Stimulated activated CD4-positive, alpha-beta T cell treated with anti-CD3 and anti-CD28 coated beads, Interleukin-15, amount 100 ng/mL, for 1 hour (primary cell): ENCODE data around the gene MASP1.

ENCODE experiments used
- DNase-seq, 2 donors: peaks; one replicate each; pipeline ENCODE4 v3.0.0-alpha.2; 2020; ENCODE audit warnings: low read depth in 1 of 2, low spot score in 1 of 2

The MASP1 gene

GRCh38 chr3:187188931-187189330 lies 102.6 kb downstream of the MASP1 start:
- DNase-seq, result no peak

DNA sequence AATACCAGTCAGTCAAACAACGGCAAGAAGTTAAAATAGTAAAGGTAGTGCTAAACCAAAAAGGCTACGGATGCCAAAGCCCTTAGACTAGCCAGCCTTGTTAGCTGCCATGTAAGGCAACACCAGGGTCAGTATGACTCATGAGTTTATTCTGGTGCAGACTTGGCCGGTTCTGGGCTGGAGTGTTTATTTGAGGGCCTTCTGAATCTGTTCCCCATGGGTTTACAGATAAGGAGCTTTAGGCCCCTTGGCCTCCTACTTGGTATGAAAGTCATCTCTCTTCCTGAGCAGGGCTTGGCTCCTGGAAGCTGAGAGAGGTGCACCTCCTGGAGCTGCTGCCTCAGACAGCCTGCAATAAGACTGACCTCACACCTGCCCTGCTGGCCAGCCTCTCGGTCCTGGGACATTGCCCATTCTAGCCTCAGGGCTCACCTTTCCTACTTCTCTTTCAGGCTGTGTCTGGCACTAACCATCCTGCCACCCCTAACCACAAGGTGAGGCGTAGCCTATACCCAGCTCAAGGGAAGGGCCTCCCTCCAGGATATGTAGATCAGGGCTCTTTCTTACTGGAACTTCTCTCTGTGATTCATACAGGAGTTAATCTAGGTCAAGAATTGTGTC lies 104.6 kb downstream of the MASP1 start:
- no peak for DNase-seq

DNA sequence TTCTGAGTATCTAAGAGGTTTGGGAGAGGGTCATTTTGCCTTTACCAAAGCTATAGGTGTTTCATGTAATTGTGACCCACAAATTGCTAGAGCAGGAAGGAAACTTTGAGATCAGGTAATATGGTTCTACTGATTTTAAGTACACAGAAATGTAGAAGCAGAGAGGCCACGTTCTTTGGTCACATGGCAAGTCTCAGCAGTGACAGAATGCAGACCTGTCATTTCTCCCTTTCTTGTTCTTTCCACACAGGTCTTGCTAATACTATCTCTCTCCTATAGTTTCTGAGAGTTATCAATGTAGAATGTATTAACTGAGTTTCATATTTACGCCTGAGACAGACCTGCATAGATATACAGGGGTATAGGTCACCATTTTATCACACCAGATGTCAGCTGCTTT lies 105.2 kb downstream of the MASP1 start:
- DNase-seq, result no peak

DNA sequence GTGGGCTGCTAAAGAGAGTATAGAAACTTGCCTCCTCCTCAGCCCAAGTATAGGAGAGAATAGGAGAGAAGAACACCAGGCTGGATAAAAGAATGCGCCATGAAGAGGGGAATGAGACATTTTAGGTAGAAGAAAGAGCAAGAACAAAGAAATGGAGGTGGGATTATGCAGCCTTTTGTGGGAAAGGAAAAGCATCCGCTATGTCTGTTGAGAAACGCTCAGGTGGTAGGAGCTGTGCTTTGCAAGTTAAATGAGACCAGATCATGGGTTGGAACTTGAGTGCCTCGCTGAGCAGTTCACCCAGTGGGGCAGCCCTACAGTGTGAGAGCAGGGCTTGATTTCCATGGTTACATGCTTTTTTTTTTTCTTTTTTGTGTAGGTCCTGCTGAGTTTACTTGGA lies 105.8 kb downstream of the MASP1 start:
- DNase-seq, result no peak
